Fibroblast of villous mesenchyme (primary cell): ENCODE measurements around the gene FCHSD2. TPM values are rescaled to one million over a fixed set of nuclear protein-coding genes. Genes with fewer than 3 reads are reported as not detected.
A peak's percentile ranks its signal among the peaks of the same experiment; 100 is the strongest.
"Not testable (repeated sequence)": the region's sequence is repeated elsewhere in the genome, so short reads cannot be mapped to it uniquely, and the experiment has no call there.

Experiments used
- DNase-seq: peaks from one replicate; pipeline ENCODE4 v3.0.0-alpha.2; 2010; ENCODE audit warnings: low read depth
- H3K4me3 ChIP-seq: 2 replicates; pipeline ENCODE4 v1.5.1; 2011; ENCODE audit warnings: low read depth, mild to moderate bottlenecking, low read length
- total RNA-seq: library from RNA; depleted of rRNA; stranded (reverse); fragments of >200 nt; gene quantifications from 2 replicates; pipeline ENCODE4 v1.2.3, GENCODE V29; 2012
- TF ChIP-seq, protein P1 (sequence below): IDR thresholded peaks from 2 replicates; pipeline ENCODE4 v1.5.1; 2012; ENCODE audit warnings: low read depth, mild to moderate bottlenecking, low read length; ENCODE audit not compliant: insufficient read depth

Gene FCHSD2
- total RNA-seq, 1 donor, result 11.2 TPM

DNA sequence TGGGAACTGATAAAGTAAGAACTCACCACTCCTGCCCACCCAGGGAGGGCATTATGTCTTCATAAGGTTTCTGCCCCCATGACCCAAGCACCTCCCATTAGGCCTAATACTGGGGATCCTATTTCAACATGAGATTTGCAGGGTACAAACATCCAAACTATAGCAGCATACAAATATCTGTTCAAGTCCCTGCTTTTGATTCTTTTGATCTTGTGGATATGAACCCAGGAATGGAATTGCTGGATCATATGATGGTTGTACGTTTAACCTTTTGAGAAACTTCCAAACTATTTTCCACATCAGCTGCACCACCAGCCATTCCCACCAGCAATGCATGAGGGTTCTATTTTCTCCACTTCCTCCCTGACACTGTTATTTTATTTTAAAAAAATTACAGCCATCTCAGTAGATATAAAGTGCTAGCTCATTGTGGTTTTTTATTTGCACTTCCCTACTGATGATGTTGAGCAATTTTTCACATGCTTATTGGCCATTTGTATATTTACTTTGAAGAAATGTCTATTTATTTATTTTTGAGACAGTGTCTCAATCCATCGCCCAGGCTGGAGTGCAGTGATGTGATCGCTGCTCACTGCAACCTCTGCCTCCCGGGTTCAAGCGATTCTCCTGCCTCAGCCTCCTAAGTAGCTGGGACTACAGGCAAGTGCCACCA lies 335.0 kb downstream of the FCHSD2 start:
- peak; percentile 80 for DNase-seq
- TF ChIP-seq, protein P1, sequence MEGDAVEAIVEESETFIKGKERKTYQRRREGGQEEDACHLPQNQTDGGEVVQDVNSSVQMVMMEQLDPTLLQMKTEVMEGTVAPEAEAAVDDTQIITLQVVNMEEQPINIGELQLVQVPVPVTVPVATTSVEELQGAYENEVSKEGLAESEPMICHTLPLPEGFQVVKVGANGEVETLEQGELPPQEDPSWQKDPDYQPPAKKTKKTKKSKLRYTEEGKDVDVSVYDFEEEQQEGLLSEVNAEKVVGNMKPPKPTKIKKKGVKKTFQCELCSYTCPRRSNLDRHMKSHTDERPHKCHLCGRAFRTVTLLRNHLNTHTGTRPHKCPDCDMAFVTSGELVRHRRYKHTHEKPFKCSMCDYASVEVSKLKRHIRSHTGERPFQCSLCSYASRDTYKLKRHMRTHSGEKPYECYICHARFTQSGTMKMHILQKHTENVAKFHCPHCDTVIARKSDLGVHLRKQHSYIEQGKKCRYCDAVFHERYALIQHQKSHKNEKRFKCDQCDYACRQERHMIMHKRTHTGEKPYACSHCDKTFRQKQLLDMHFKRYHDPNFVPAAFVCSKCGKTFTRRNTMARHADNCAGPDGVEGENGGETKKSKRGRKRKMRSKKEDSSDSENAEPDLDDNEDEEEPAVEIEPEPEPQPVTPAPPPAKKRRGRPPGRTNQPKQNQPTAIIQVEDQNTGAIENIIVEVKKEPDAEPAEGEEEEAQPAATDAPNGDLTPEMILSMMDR, result no peak
- H3K4me3 ChIP-seq, result no peak overlapping the region

DNA sequence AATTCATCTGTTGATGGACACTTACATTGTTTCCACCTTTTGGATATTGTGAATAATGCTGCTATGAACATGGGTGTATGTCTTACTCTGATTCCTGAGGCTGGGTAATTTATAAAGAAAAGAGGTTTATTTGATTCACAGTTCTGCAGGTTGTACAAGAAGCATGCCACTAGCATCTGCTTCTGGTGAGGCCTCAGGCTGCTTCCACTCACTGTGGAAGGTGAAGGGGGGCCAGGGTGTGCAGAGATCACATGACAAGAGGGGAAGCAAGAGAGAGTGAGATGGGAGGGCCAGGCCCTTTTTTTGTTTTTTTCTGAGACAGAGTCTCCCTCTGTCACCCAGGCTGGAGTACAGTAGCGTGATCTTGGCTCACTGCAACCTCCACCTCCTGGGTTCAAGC lies 335.7 kb downstream of the FCHSD2 start:
- DNase-seq, H3K4me3 ChIP-seq: not testable (repeated sequence)

DNA sequence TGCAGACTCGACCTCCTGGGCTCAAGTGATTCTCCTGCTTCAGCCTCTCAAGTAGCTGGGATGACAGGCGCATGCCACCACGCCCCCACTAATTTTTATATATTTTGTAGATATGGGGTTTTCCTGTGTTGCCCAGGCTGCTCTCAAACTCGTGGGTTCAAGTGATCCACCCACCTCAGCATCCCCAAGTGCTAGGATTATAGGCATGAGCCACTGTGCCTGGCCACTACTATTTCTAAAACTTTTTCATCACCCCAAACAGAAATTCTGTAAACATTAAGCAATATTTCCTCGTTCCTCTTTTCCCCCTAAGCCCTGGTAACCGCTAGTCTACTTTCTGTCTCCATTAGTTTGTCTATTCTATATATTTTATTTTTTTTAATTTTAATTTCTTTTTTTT lies 336.9 kb downstream of the FCHSD2 start:
- TF ChIP-seq, protein P1, result no peak
- H3K4me3 ChIP-seq, result no peak overlapping the region
- no peak for DNase-seq

DNA sequence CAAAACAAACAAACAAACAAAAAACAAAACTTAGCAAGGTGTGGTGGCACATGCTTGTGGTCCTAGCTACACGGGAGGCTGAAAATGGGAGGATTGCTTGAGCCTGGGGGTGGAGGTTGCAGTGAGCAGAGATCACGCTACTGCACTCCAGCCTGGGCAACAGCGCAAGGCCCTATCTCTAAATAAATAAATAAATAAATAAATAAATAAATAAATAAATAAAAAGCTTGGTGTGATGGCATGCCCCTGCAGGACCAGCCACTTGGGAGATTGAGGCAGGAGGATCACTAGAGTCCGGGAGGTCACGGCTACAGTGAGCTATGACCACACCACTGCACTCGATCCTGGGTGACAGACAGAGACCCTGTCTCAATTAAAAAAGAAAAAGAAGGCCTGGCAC lies 339.3 kb downstream of the FCHSD2 start:
- no peak overlapping the region for H3K4me3 ChIP-seq
- TF ChIP-seq, protein P1, result no peak
- no peak for DNase-seq

DNA sequence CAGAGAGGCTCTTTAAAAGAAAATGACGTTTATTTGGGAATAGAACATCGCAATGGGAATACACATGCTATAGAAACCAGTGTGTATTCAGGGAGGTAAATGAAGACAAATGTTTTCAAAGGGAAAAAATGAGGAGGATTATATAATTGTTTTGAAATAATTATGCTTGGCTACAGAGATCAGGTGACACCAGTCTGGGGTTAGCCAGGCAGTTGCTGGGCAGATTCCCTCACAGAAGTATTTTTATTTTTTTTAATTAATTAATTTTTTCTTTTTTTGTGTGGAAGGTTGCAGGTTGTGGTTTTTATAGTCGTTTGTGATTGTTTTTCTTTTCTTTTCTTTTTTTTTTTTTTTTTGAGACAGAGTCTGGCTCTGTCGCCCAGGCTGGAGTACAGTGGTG lies 342.7 kb downstream of the FCHSD2 start:
- TF ChIP-seq, protein P1, result no peak
- peak; percentile 14 for DNase-seq
- H3K4me3 ChIP-seq, result no peak overlapping the region

DNA sequence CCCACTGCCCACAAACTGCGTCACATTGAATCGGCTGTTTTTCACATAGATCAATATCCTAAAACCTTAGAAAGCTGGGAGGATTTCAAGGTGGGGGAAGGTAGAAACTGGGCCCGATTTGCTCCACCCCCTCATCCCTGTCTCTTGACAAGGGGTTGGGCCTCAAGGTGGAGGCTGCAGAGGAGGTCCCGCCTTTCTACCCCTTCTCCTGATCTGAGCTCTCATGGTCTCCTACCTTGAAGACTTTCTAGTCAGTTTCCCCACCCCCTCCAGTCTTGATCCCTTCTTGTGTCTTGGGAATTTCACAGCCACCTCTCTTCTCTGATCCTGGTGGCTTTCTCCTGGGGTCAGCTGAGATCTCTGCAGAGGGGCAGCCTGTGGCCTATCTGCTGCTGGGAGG lies 343.8 kb downstream of the FCHSD2 start:
- no peak for DNase-seq
- TF ChIP-seq, protein P1, result no peak
- H3K4me3 ChIP-seq, result no peak overlapping the region

DNA sequence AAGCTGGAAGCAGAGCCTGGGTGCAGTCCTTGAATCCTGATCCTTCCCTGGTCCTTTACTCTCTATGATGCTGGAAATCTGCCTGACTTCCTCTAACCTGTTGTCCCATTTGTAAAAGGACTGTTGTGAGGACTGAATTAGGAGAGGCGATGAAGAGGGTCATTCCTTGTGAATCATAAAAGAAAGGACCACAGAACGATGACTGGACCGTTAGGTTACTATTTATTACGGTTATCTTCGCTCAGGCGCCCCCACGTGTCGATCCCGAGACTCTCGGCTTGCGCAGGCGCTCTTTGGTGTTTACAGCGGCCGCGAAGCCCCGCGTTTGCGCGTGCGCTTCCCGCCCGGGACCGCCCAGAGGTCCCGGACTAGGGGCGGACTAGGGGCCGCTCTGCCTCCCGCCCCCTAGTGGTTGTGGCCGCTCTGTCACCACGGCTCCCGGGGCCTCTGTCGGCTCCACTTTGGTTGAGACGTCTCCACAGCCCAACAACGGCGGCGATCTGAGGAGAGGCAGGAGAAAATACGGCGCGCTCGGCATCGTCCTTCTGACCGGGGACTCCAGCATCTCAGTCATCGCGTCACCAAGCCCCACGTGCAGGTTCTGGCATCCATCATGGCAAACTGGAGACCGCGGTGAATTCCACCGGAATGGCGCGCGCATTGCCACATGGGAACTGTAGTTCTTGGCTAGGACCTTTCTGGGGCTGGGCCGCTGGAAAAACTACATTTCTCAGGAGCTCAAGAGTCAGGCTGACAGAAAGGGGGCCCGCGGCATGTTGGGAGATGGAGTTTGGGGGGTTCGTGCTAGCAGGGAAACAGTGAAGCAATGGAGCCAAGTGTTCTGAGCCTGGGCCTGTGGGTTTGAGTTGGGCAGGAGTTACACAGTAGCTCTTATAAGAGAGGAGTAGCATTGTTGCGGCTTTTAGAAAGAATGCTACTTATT lies 348.4 kb downstream of the FCHSD2 start, which contains the start of gene STARD10:
Gene STARD10, minus strand, starts transcription at position 623 of the 943 bp plus-strand sequence. CDS start 12,866 bp downstream, outside the sequence.
- TF ChIP-seq, protein P1, result peak; percentile 92
- H3K4me3 ChIP-seq, result peak within 1 kb of the TSS; percentile 84
- peak; percentile 96 for DNase-seq
